HepG2 (cell line): ENCODE measurements around the gene CCDC122. TPM values are rescaled to one million over a fixed set of nuclear protein-coding genes. Genes with fewer than 3 reads are reported as not detected.

ENCODE experiments used
- ATAC-seq: fragments of 200-7000 bp; cut with Tn5 transposase; 3 replicates; pipeline ENCODE4 v1.9.1; 2020; ENCODE audit warnings: mild to moderate bottlenecking, moderate library complexity
- BruUV-seq: library from RNA; stranded (reverse); fragments of 400-500 nt; replicated peaks from 2 replicates; lab custom pipeline; 2021; lab: Mats Ljungman, UMichigan
- CTCF ChIA-PET: fragments of 300-600 bp; formaldehyde crosslinking; extraction: SDS; loops from one replicate; lab custom pipeline; 2021; ENCODE audit warnings: low total read pairs, inconsistent platforms, low intra/inter-chr PET ratio; lab: Yijun Ruan, JAX
- POLR2A ChIA-PET: fragments of 350-600 bp; sonication (Branson Sonifier 250); formaldehyde crosslinking; loops from one replicate; lab custom pipeline; 2020; ENCODE audit warnings: antibody characterized with exemption, inconsistent platforms; lab: Yijun Ruan, JAX
- DNase-seq: peaks from one replicate; pipeline ENCODE4 v3.0.0-alpha.2; 2015; ENCODE audit warnings: low spot score
- FAIRE-seq: peaks from 3 replicates; lab custom pipeline; 2011; peaks lifted over from hg19 to GRCh38; lab: Jason Lieb, UNC
- H2AFZ ChIP-seq: one replicate; pipeline ENCODE4 v1.6.1; 2011; ENCODE audit warnings: low read length, inconsistent platforms
- H3K27ac ChIP-seq: fragments of 300-600 bp; 3 replicates; pipeline ENCODE4 v1.8.0; 2011; ENCODE audit warnings: mixed run types, mild to moderate bottlenecking, mixed read lengths, low read length, inconsistent platforms; ENCODE audit not compliant: insufficient read depth; ENCODE audit errors: extremely low read length
- H3K27me3 ChIP-seq, 2 experiments: fragments of 200-600 bp in 1 of 2; 2 replicates in 1 of 2; 3 replicates in 1 of 2; pipeline versions ENCODE4 v1.6.0 to v1.8.0; 2011; ENCODE audit warnings: low read length in 2 of 2, mild to moderate bottlenecking in 2 of 2, moderate library complexity in 2 of 2, inconsistent platforms in 1 of 2; ENCODE audit not compliant: insufficient read depth in 2 of 2, control insufficient read depth in 1 of 2
- H3K36me3 ChIP-seq, 2 experiments: fragments of 200-600 bp in 1 of 2; replicated peaks in 1 of 2; 2 replicates in 1 of 2; 3 replicates in 1 of 2; pipeline versions ENCODE4 v1.5.1 to v1.8.0; 2011; ENCODE audit warnings: low read length in 2 of 2, inconsistent platforms in 1 of 2; ENCODE audit not compliant: insufficient read depth in 2 of 2, control insufficient read depth in 1 of 2
- H3K4me1 ChIP-seq: 2 replicates; pipeline ENCODE4 v1.5.1; 2012; ENCODE audit warnings: low read length, inconsistent platforms; ENCODE audit not compliant: insufficient read depth
- H3K4me2 ChIP-seq: 2 replicates; pipeline ENCODE4 v1.6.0; 2011; ENCODE audit warnings: low read depth, low read length, inconsistent platforms
- H3K4me3 ChIP-seq, 3 experiments: fragments of 200-600 bp in 1 of 3; sonication (generic), shearing (Covaris generic) in 1 of 3; replicated peaks in 1 of 3; 2 replicates each; pipeline ENCODE4 v1.5.1; 2011 to 2016; ENCODE audit warnings: low read length in 3 of 3, inconsistent platforms in 2 of 3, low read depth in 2 of 3, mild to moderate bottlenecking in 2 of 3, control low read depth in 1 of 3, mixed read lengths in 1 of 3; ENCODE audit not compliant: insufficient read depth in 1 of 3
- H3K79me2 ChIP-seq: one replicate; pipeline ENCODE4 v1.6.1; 2011; ENCODE audit warnings: low read length, inconsistent platforms; ENCODE audit not compliant: insufficient read depth
- H3K9ac ChIP-seq: 2 replicates; pipeline ENCODE4 v1.6.0; 2011; ENCODE audit warnings: mild to moderate bottlenecking, low read depth, low read length, inconsistent platforms; ENCODE audit not compliant: insufficient read depth
- H3K9me3 ChIP-seq: 2 replicates; pipeline ENCODE4 v1.5.1; 2012; ENCODE audit warnings: mild to moderate bottlenecking, low read length
- H4K20me1 ChIP-seq: 2 replicates; pipeline ENCODE4 v1.6.0; 2011; ENCODE audit warnings: inconsistent platforms, mild to moderate bottlenecking, low read length, moderate library complexity; ENCODE audit not compliant: insufficient read depth
- ARNT ChIP-seq: fragments of 450-650 bp; IDR thresholded peaks from 2 replicates; pipeline ENCODE4 v1.6.1; 2017
- GATAD1 ChIP-seq: IDR thresholded peaks from 2 replicates; pipeline ENCODE4 v1.6.1; 2016; ENCODE audit warnings: missing genetic modification reagents, missing compliant biosample characterization
- RFX1 ChIP-seq: fragments of 450-650 bp; IDR thresholded peaks from 2 replicates; pipeline ENCODE4 v1.6.1; 2017
- ZNF674 ChIP-seq: sonication (generic); formaldehyde crosslinking; IDR thresholded peaks from 2 replicates; pipeline ENCODE4 v1.5.0; 2020; ENCODE audit warnings: low read depth, mild to moderate bottlenecking, missing genetic modification reagents
- WGBS: methylation state at CpG from one replicate; pipeline ENCODE4 v1.1.6; 2017; ENCODE audit warnings: low lambda C conversion rate; 5-methylcytosine and 5-hydroxymethylcytosine counted together
- in situ Hi-C: cut with HindIII; loops from 2 replicates; pipeline ENCODE4 v1.10.0; 2017; ENCODE audit warnings: low pct_unique_long_range_greater_than_20kb; ENCODE audit not compliant: extremely low pct_ligation_motif_present
- intact Hi-C: fragments of 100-400 bp; cut with micrococcal nuclease; formaldehyde crosslinking; loops from one replicate; pipeline ENCODE4 v1.10.0; 2022; ENCODE audit not compliant: unreplicated experiment
- polyA plus RNA-seq, 8 experiments: library from polyadenylated mRNA; depleted of rRNA in 3 of 8; stranded (reverse) in 7 of 8; unstranded in 1 of 8; fragments of >200 nt; fragmentation: Illumina TruSeq in 4 of 8; extraction: Trizol in 4 of 8; gene quantifications; 2 replicates each; pipeline versions ENCODE4 v1.2.1 to v1.2.3, GENCODE V29; 2011 to 2016; ENCODE audit warnings: low read depth in 4 of 8, missing spikeins in 1 of 8, mixed read lengths in 1 of 8; ENCODE audit not compliant: insufficient read depth in 1 of 8
- total RNA-seq, 5 experiments: library from RNA; depleted of rRNA; stranded (reverse); fragments of >200 nt; fragmentation: Illumina TruSeq; extraction: Trizol; gene quantifications; 2 replicates each; pipeline ENCODE4 v1.2.3, GENCODE V29; 2016; ENCODE audit warnings: low read depth in 1 of 5
- TF ChIP-seq, protein P1 (sequence below): sonication (generic); formaldehyde crosslinking; IDR thresholded peaks from 2 replicates; pipeline ENCODE4; 2020; ENCODE audit warnings: missing genetic modification reagents, mild to moderate bottlenecking, borderline replicate concordance
- TF ChIP-seq, protein P2 (sequence below): fragments of 450-650 bp; IDR thresholded peaks from 2 replicates; pipeline ENCODE4 v1.6.1; 2017; ENCODE audit warnings: mild to moderate bottlenecking

Gene CCDC122
- total and polyA plus RNA-seq, 2 of the 13 experiments (the other 11 are each of a cell fraction or from before 2014, with no cell fraction given) = 0.32 to 3.5 TPM

DNA sequence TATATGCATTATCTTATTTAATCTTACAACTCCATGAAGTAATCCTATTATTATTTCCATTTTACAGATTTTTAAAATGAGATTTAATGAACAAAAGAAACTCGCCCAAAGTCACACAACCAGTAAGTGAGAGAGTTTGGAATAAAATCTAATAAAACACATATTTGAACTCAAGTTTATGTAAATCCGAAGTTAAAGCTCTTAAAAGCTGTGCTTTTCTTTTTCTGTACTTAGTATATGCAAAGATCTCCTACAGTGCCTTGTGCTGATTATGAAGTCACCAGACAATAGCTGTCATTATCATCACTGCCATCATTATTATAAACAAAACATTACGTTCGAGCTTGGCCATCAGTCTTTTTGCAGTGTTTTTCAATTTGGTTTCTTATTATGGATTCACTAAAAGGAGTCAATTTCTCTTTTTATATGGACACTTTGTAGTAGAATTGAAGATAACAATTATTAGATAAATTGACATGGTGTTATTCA is 63.1 kb downstream of the CCDC122 start:
- no peak overlapping the region for H2AFZ ChIP-seq
- in situ Hi-C loops = loop anchor here (25.0 kb wide), 1 partner anchor 854 kb away; no protein-coding TSS in a partner anchor
- DNase-seq = no peak
- no peak overlapping the region for H3K9ac ChIP-seq
- TF ChIP-seq, protein P1, sequence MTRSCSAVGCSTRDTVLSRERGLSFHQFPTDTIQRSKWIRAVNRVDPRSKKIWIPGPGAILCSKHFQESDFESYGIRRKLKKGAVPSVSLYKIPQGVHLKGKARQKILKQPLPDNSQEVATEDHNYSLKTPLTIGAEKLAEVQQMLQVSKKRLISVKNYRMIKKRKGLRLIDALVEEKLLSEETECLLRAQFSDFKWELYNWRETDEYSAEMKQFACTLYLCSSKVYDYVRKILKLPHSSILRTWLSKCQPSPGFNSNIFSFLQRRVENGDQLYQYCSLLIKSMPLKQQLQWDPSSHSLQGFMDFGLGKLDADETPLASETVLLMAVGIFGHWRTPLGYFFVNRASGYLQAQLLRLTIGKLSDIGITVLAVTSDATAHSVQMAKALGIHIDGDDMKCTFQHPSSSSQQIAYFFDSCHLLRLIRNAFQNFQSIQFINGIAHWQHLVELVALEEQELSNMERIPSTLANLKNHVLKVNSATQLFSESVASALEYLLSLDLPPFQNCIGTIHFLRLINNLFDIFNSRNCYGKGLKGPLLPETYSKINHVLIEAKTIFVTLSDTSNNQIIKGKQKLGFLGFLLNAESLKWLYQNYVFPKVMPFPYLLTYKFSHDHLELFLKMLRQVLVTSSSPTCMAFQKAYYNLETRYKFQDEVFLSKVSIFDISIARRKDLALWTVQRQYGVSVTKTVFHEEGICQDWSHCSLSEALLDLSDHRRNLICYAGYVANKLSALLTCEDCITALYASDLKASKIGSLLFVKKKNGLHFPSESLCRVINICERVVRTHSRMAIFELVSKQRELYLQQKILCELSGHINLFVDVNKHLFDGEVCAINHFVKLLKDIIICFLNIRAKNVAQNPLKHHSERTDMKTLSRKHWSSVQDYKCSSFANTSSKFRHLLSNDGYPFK = no peak
- no peak for TF ChIP-seq RFX1
- no peak for TF ChIP-seq ZNF674 (CRISPR knock-in tag)
- no peak for TF ChIP-seq ARNT
- no peak for TF ChIP-seq GATAD1 (CRISPR knock-in tag)
- TF ChIP-seq, protein P2, sequence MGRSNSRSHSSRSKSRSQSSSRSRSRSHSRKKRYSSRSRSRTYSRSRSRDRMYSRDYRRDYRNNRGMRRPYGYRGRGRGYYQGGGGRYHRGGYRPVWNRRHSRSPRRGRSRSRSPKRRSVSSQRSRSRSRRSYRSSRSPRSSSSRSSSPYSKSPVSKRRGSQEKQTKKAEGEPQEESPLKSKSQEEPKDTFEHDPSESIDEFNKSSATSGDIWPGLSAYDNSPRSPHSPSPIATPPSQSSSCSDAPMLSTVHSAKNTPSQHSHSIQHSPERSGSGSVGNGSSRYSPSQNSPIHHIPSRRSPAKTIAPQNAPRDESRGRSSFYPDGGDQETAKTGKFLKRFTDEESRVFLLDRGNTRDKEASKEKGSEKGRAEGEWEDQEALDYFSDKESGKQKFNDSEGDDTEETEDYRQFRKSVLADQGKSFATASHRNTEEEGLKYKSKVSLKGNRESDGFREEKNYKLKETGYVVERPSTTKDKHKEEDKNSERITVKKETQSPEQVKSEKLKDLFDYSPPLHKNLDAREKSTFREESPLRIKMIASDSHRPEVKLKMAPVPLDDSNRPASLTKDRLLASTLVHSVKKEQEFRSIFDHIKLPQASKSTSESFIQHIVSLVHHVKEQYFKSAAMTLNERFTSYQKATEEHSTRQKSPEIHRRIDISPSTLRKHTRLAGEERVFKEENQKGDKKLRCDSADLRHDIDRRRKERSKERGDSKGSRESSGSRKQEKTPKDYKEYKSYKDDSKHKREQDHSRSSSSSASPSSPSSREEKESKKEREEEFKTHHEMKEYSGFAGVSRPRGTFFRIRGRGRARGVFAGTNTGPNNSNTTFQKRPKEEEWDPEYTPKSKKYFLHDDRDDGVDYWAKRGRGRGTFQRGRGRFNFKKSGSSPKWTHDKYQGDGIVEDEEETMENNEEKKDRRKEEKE = no peak
- H3K79me2 ChIP-seq = no peaks in the 10 kb centered on the region
- CTCF ChIA-PET = no interaction called here
- no peak for FAIRE-seq
- no peak overlapping the region for H3K27ac ChIP-seq
- no peaks in the 10 kb centered on the region for H4K20me1 ChIP-seq
- H3K4me3 ChIP-seq = no peak overlapping the region
- no peaks in the 10 kb centered on the region for H3K4me1 ChIP-seq
- no peak for ATAC-seq
- intact Hi-C loops = no loop called here
- no TSS peak for BruUV-seq
- 11% methylated on average over 4 of the region's 4 CpGs for WGBS
- H3K9me3 ChIP-seq = no peaks in the 10 kb centered on the region
- no peaks in the 10 kb centered on the region for H3K36me3 ChIP-seq
- POLR2A ChIA-PET = no interaction called here
- H3K27me3 ChIP-seq = no peaks in the 10 kb centered on the region; a peak in 1 of 5 replicates
- no peak overlapping the region for H3K4me2 ChIP-seq
